ENCODE results near the gene EYS. TPM values are rescaled to one million over a fixed set of nuclear protein-coding genes. Genes with fewer than 3 reads are reported as not detected.
A peak's percentile ranks its signal among the peaks of the same experiment; 100 is the strongest.

Gene EYS
- total RNA-seq, 2 donors from 2014 or later = 0.18 to 3.5 TPM

DNA sequence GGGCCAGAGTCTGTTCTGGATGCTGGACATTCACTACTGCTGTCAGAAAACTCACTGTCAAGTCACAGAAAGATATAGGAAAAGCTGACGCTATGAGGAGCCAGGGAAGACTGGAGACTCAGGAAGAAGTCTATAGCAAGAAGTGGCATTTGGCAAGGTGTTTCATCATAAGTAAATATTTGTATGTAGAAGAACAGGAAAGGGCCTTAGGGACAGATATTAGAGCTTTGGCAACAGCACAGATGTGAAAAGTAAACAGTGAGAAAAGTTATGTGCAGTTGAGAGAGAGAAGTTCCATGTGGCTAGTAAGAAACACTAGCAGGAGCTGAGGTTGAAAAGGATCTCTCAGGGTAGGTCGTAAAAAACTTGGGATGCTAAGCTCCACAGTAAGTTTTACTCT lies 1202.5 kb downstream of the EYS start:
- peak; percentile 48 for DNase-seq (ENCODE audit: low spot score)
- no peaks in the 10 kb centered on the region for H3K27me3 ChIP-seq (replicated peaks; ENCODE audit: insufficient read depth)
- H3K4me1 ChIP-seq (replicated peaks) = peaks cover 3% of the 10 kb centered on the region
- no peak overlapping the region for H3K27ac ChIP-seq
- H3K36me3 ChIP-seq = no peaks in the 10 kb centered on the region
- no peaks in the 10 kb centered on the region for H3K9me3 ChIP-seq
- TF ChIP-seq POLR2AphosphoS5 (IDR thresholded peaks at IDR 0.05) (peak; percentile 71), POLR2A (IDR thresholded peaks at IDR 0.05) (no peak)
- TF ChIP-seq, protein P1, sequence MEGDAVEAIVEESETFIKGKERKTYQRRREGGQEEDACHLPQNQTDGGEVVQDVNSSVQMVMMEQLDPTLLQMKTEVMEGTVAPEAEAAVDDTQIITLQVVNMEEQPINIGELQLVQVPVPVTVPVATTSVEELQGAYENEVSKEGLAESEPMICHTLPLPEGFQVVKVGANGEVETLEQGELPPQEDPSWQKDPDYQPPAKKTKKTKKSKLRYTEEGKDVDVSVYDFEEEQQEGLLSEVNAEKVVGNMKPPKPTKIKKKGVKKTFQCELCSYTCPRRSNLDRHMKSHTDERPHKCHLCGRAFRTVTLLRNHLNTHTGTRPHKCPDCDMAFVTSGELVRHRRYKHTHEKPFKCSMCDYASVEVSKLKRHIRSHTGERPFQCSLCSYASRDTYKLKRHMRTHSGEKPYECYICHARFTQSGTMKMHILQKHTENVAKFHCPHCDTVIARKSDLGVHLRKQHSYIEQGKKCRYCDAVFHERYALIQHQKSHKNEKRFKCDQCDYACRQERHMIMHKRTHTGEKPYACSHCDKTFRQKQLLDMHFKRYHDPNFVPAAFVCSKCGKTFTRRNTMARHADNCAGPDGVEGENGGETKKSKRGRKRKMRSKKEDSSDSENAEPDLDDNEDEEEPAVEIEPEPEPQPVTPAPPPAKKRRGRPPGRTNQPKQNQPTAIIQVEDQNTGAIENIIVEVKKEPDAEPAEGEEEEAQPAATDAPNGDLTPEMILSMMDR (IDR thresholded peaks at IDR 0.05) = no peak
- 17% methylated on average over 2 of the region's 2 CpGs for WGBS
- H3K4me3 ChIP-seq = no peak overlapping the region
- intact Hi-C loops (cut with DNase I) = no loop called here

DNA sequence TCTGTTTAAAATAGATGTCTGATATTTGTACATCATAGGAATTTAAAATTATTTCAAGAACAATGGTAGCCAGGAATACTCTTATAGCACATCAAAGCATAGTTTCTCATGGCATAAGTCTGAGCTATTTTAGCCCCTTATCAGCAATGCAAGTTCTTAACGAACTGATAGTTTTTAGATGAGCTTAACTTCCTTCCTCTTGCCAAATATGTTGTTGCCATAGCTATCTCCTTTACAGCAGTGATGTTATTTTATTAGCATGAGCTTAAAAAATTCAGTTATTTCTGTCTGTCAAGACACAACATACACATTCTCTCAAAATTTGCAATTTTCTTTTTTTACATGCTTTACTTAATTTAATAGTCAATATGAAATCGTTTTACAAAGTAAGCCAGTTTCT lies 1204.2 kb downstream of the EYS start:
- Histone ChIP-seq H3K9me3 (no peaks in the 10 kb centered on the region), H3K36me3 (no peaks in the 10 kb centered on the region), H3K27ac (no peak overlapping the region), H3K4me1 (replicated peaks) (peaks cover 3% of the 10 kb centered on the region), H3K4me3 (no peak overlapping the region), H3K27me3 (replicated peaks; ENCODE audit: insufficient read depth) (no peaks in the 10 kb centered on the region)
- intact Hi-C loops (cut with DNase I) = no loop called here
- no peak for DNase-seq (ENCODE audit: low spot score)
- WGBS = 7% methylated on average over 2 of the region's 2 CpGs
- TF ChIP-seq, protein P1 (IDR thresholded peaks at IDR 0.05) = no peak
- no peak for TF ChIP-seq POLR2A (IDR thresholded peaks at IDR 0.05)
- no peak for TF ChIP-seq POLR2AphosphoS5 (IDR thresholded peaks at IDR 0.05)

DNA sequence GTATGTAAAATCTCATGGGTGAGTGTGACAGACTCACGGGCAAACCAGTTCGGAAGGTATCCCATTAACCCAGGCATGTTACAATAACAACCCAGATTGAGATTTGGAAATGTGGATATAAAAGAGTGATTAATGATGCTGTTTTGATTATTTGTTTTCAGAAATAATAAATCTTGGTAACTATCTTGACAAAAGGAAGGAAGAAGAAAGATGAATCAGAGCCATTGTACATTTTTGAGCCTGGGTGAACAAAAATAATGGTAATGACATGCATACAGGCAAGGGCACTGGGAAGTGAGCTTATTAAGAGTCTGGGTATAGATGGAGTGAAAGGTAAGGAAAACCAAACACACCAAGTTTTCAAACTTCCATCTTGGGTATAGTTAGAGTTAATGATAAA lies 1209.4 kb downstream of the EYS start:
- no peak overlapping the region for H3K4me3 ChIP-seq
- intact Hi-C loops (cut with DNase I) = no loop called here
- H3K36me3 ChIP-seq = no peaks in the 10 kb centered on the region
- 72% methylated on average over 2 of the region's 2 CpGs for WGBS
- H3K4me1 ChIP-seq (replicated peaks) = no peaks in the 10 kb centered on the region
- DNase-seq (ENCODE audit: low spot score) = no peak
- no peaks in the 10 kb centered on the region for H3K27me3 ChIP-seq (replicated peaks; ENCODE audit: insufficient read depth)
- H3K9me3 ChIP-seq = no peaks in the 10 kb centered on the region
- no peak overlapping the region for H3K27ac ChIP-seq
- TF ChIP-seq POLR2A (IDR thresholded peaks at IDR 0.05) (no peak), POLR2AphosphoS5 (IDR thresholded peaks at IDR 0.05) (no peak)
- TF ChIP-seq, protein P1 (IDR thresholded peaks at IDR 0.05) = no peak

DNA sequence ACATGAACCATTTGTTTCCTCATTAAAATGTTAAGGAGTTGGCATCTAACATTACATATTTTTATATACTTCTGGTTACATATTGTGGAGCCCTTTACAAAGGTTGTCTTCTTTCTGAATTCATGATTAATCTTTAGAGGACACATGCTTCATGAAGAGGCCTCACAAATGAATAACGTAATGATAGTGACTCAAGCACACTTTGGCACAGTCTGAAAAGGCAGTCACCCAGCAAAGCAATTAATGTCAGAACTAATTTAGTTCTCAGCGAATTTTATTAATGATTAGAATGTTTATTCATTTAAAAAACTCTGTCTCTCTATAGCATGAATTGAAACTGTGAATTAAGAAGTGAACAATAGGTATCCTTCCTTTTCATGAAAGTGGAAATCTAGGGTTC lies 1217.3 kb downstream of the EYS start:
- no peaks in the 10 kb centered on the region for H3K36me3 ChIP-seq
- no peak overlapping the region for H3K27ac ChIP-seq
- H3K4me1 ChIP-seq (replicated peaks) = no peaks in the 10 kb centered on the region
- TF ChIP-seq POLR2AphosphoS5 (IDR thresholded peaks at IDR 0.05) (no peak), POLR2A (IDR thresholded peaks at IDR 0.05) (no peak)
- TF ChIP-seq, protein P1 (IDR thresholded peaks at IDR 0.05) = no peak
- H3K4me3 ChIP-seq = no peak overlapping the region
- intact Hi-C loops (cut with DNase I) = no loop called here
- H3K9me3 ChIP-seq = no peaks in the 10 kb centered on the region
- DNase-seq (ENCODE audit: low spot score) = no peak
- WGBS = 32% methylated on average over 2 of the region's 2 CpGs
- H3K27me3 ChIP-seq (replicated peaks; ENCODE audit: insufficient read depth) = no peaks in the 10 kb centered on the region

DNA sequence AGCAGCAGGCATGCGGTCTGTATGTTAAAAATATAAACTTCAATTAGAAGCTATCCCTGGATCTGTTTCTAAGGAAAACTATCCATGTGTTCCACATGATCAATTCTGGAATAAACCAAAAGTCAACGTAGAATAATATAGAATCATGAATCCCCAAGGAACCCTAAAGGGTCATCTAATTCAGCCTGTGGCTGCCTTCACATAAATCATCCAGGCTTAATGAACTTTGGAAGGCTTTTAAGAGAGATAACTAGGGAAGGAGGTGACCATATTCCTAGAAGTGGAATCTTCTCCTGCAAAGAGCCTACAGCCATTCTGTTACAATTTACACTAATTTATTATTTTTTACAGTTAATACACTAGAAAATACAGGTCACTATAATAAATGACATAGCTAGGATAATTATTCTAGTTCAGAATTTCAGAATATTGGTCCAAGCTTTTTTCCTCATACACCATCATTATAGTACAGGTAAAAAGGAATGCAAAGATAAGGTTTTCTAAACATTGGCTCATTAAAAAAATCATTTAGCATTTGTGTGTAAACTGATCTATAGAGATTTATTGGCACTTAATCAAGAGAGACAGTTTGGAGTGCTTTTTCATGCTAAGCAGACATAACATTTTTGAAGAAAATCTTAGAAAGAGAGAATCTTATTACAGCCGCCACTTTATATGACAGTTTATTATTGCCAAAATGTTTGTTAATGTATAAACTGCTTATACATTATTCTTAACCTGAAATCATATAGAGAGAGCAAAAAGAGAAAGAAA lies 1220.3 kb downstream of the EYS start:
- intact Hi-C loops (cut with DNase I) = no loop called here
- TF ChIP-seq POLR2AphosphoS5 (IDR thresholded peaks at IDR 0.05) = no peak
- TF ChIP-seq, protein P1 (IDR thresholded peaks at IDR 0.05) = no peak
- TF ChIP-seq POLR2A (IDR thresholded peaks at IDR 0.05) = no peak
- 82% methylated on average over 3 of the region's 3 CpGs for WGBS
- Histone ChIP-seq H3K4me1 (replicated peaks) (no peaks in the 10 kb centered on the region), H3K9me3 (no peaks in the 10 kb centered on the region), H3K27ac (no peak overlapping the region), H3K27me3 (replicated peaks; ENCODE audit: insufficient read depth) (no peaks in the 10 kb centered on the region), H3K36me3 (no peaks in the 10 kb centered on the region), H3K4me3 (no peak overlapping the region)
- no peak for DNase-seq (ENCODE audit: low spot score)
